Heart left ventricle (tissue), 16 donors: ENCODE data around the gene PHF21A. TPM values are rescaled to one million over a fixed set of nuclear protein-coding genes. Genes with fewer than 3 reads are reported as not detected.

Experiments
- ATAC-seq, 4 donors: fragments of 200-7000 bp; cut with Tn5 transposase; one replicate each; pipeline ENCODE4 v1.9.1; 2020 to 2022; ENCODE audit warnings: moderate library complexity in 4 of 4, mild to moderate bottlenecking in 3 of 4, moderate number of reproducible peaks in 1 of 4
- DNase-seq, 5 donors: peaks; one replicate each; pipeline ENCODE4 v3.0.0-alpha.2; 2020
- H3K27ac ChIP-seq, 12 donors: fragments of 200-600 bp; sonication (generic) in 4 of 12; one replicate each; pipeline versions ENCODE4 v1.5.0 to v1.8.0; 2016 to 2022; ENCODE audit warnings: mild to moderate bottlenecking in 2 of 12
- H3K27me3 ChIP-seq, 9 donors: fragments of 200-600 bp; sonication (generic) in 2 of 9; one replicate each; pipeline versions ENCODE4 v1.5.1 to v1.8.0; 2016 to 2022; ENCODE audit warnings: mild to moderate bottlenecking in 3 of 9
- H3K36me3 ChIP-seq, 9 donors: fragments of 200-600 bp; sonication (generic) in 2 of 9; one replicate each; pipeline versions ENCODE4 v1.5.0 to v1.8.0; 2018 to 2022; ENCODE audit warnings: mild to moderate bottlenecking in 2 of 9
- H3K4me1 ChIP-seq, 12 donors: fragments of 200-600 bp; sonication (generic) in 4 of 12; one replicate each; pipeline versions ENCODE4 v1.5.0 to v1.8.0; 2016 to 2022; ENCODE audit warnings: mild to moderate bottlenecking in 3 of 12
- H3K4me3 ChIP-seq, 12 donors: fragments of 200-600 bp; sonication (generic) in 4 of 12; one replicate each; pipeline versions ENCODE4 v1.5.0 to v1.8.0; 2017 to 2022; ENCODE audit warnings: mild to moderate bottlenecking in 9 of 12, moderate library complexity in 4 of 12
- H3K9me3 ChIP-seq, 12 donors: fragments of 200-600 bp; sonication (generic) in 4 of 12; one replicate each; pipeline versions ENCODE4 v1.5.0 to v1.8.0; 2016 to 2022; ENCODE audit warnings: mild to moderate bottlenecking in 1 of 12
- POLR2A ChIP-seq, 2 donors: fragments of 450-650 bp; IDR thresholded peaks; one replicate each; pipeline ENCODE4 v1.6.1; 2017; ENCODE audit warnings: antibody characterized with exemption in 2 of 2, mild to moderate bottlenecking in 2 of 2, moderate library complexity in 2 of 2
- WGBS, 4 donors: extraction: QIAGEN DNeasy Blood & Tissue Kit in 2 of 4; methylation state at CpG; one replicate each; pipeline versions ENCODE4 v1.1.5 to v1.1.7; 2013 to 2018; 5-methylcytosine and 5-hydroxymethylcytosine counted together
- intact Hi-C, 10 donors: fragments of 100-400 bp; cut with DNase I; formaldehyde crosslinking; loops; one replicate each; pipeline versions ENCODE4 v1.11.1 to v1.14.2; 2022
- polyA plus RNA-seq, 2 donors: library from polyadenylated mRNA; stranded (reverse); fragments of 200-250 nt; gene quantifications; one replicate each; pipeline ENCODE4 v1.2.3, GENCODE V29; 2013
- total RNA-seq, 9 donors: library from RNA; depleted of rRNA in 2 of 9; stranded (reverse); fragments of >200 nt in 2 of 9; fragmentation: NEBNext Ultra II Directional in 3 of 9; extraction: Animal tissue kit (Norgen Biotek cat#: 25700) in 3 of 9; gene quantifications; one replicate each; pipeline versions ENCODE4 v1.1.0 to v1.2.4, GENCODE V29; 2016 to 2023
- TF ChIP-seq, protein P1 (sequence below), 12 donors: fragments of 200-600 bp; sonication (generic) in 4 of 12; IDR thresholded peaks; one replicate each; pipeline versions ENCODE4 v1.5.0 to v1.8.0; 2018 to 2022; ENCODE audit warnings: antibody characterized with exemption in 12 of 12, mild to moderate bottlenecking in 5 of 12
- donor health status: ischemic (EF 13 %, LVEDD 7.1; RV severe dilation, severe dysfunction).
- donor health status: healthy with polysubstance abuse.
- donor health status: DM: no; HTN: yes; CAD: no.
- donor health status: DM: no; HTN: no; CAD: no.
- donor health status: ischemic (EF 25% LVEDD 6.9; RV normal size, moderate dysfunction).
- donor health status: ischemic (EF 25% LVEDD 5.7; RV mildly dilated, moderate dysfunction).
- donor health status: healthy.
- donor health status: DM: yes; HTN: yes; CAD: no.
- donor health status: ischemic (EF 35%, LVEDD 5.7; RV mildly dilated, moderate dysfunction).
- donor health status: nonischemic (EF 11% LVEDD 7.7; RV severe dilation, severe dysfunction).
- donor health status: DM: yes; HTN: yes; CAD: no.
- donor health status: PGD.
- donor health status: ischemic (EF 29% LVEDD 5.4; RV normal size, mild dysfunction).
- donor health status: nonischemic (EF 23%, LVEDD 6.1; RV moderate dilation, normal function).

The PHF21A gene
- total and polyA plus RNA-seq, 11 donors, result 16.5 to 45.9 (median 36.1) TPM

DNA sequence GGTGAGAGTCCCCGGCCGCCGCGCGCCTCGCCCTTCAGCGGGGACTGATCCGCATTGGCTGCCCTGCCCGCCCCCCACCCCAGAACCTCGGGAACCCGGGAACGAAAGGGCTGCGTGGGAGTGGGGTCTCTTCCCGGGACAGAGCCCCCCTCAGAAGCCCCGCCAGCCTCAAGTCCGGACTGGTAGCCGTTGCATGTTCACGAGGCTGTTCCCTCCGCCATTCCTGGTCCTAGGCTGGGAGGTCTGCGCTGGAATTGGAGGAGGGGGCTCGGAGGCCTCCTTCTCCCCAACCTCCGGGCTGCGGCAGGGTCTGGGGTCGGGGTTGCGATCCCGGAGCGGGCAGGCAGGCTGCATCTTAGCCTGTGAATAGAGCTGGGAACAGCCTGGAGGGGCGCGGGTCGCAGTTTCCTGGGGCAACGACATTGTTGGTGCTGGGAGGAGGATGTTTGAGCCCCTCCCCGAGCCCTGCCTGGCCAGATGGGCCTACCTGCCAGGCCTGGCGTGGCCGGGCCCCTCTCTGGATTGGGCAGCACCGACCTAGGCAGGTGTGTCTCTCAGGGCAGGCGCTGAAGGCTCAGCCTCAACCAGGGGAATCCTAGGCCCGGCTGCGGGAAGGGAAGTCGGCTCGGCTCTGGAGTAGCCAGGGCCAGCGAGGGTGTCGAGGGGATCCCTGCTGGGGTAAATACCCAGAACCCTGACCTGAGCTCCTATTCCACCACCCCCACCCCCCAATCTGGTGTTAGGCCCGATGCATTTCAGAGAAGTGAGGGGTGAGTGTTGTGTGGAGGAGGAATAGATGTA lies 235.1 kb downstream of the PHF21A start:
- no peak for ATAC-seq
- Histone ChIP-seq H3K4me3 (peak overlapping the region in 11 of 12 donors; percentile 28 to 66 (median 51)), H3K27ac (no peak overlapping the region), H3K27me3 (peaks cover 0 to 3% (median 0%) of the 10 kb centered on the region in 9 donors), H3K4me1 (peaks cover 0 to 17% (median 7%) of the 10 kb centered on the region in 12 donors), H3K36me3 (peaks cover 0 to 20% (median 15%) of the 10 kb centered on the region in 9 donors), H3K9me3 (no peaks in the 10 kb centered on the region)
- intact Hi-C loops, result no loop called here
- 15 to 24% (median 23%) methylated on average over 28 to 43 of the region's 43 CpGs for WGBS, 4 donors
- no peak for DNase-seq
- TF ChIP-seq, protein P1, sequence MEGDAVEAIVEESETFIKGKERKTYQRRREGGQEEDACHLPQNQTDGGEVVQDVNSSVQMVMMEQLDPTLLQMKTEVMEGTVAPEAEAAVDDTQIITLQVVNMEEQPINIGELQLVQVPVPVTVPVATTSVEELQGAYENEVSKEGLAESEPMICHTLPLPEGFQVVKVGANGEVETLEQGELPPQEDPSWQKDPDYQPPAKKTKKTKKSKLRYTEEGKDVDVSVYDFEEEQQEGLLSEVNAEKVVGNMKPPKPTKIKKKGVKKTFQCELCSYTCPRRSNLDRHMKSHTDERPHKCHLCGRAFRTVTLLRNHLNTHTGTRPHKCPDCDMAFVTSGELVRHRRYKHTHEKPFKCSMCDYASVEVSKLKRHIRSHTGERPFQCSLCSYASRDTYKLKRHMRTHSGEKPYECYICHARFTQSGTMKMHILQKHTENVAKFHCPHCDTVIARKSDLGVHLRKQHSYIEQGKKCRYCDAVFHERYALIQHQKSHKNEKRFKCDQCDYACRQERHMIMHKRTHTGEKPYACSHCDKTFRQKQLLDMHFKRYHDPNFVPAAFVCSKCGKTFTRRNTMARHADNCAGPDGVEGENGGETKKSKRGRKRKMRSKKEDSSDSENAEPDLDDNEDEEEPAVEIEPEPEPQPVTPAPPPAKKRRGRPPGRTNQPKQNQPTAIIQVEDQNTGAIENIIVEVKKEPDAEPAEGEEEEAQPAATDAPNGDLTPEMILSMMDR (IDR thresholded peaks at IDR 0.05), result no peak
- no peak for TF ChIP-seq POLR2A (IDR thresholded peaks at IDR 0.05)

DNA sequence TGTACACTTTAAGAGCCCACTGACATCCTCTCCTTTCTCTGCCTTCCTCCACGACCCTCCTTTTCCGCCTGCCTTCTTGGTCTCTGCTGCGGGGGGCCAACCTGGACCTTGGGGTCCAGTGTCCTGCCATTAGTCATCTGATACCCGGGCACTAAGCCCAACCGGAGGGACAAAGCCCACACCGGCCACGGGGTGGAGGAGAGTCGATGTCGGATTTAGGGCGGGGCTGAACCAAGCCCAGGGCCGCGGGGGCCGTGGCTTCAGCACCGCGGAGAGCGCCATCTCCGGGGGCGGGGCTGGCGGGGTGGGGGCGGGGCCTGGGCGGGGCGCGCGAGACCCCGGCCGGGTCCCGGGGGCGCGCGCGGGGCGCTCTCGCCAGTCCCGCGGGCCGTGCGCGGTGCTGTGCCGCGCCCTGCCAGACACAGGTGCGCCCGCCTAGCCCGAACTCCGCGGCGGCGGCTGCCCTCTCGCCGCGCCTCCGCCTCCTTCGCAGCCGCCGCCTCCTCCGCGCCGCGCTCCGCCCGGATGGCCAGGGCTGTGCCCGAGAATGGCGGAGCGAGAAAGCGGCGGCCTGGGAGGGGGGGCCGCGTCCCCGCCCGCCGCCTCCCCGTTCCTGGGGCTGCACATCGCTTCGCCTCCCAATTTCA lies 235.9 kb downstream of the PHF21A start, which contains the start of gene MAPK8IP1:
Gene MAPK8IP1, plus strand, starts transcription at position 378 of the 647 bp plus-strand sequence. Its CDS starts 170 bp downstream, at position 548.
- H3K9me3 ChIP-seq, result no peaks in the 10 kb centered on the region
- ATAC-seq (peak; percentile 53 to 80 (median 66)), DNase-seq (peak in 4 of 5 donors; percentile 55 to 65 (median 57))
- 1 to 8% (median 2%) methylated on average over 15 to 73 of the region's 73 CpGs for WGBS, 4 donors
- no peak within 1 kb of the TSS for H3K27ac ChIP-seq
- H3K36me3 ChIP-seq, result peaks cover 2 to 27% (median 22%) of the 10 kb centered on the region in 9 donors
- intact Hi-C loops, result no loop called here
- H3K4me1 ChIP-seq, result peaks cover 0 to 24% (median 8%) of the 10 kb centered on the region in 12 donors
- H3K4me3 ChIP-seq, result peak within 1 kb of the TSS in 11 of 12 donors; percentile 28 to 66 (median 51)
- H3K27me3 ChIP-seq, result peaks cover 0 to 3% (median 0%) of the 10 kb centered on the region in 9 donors
- no peak for TF ChIP-seq POLR2A (IDR thresholded peaks at IDR 0.05)

GRCh38 chr11:45884596-45885185 lies 236.6 kb downstream of the PHF21A start:
- no peak for DNase-seq
- intact Hi-C loops, result no loop called here
- Histone ChIP-seq H3K4me1 (peaks cover 0 to 24% (median 8%) of the 10 kb centered on the region in 12 donors), H3K36me3 (peaks cover 3 to 35% (median 30%) of the 10 kb centered on the region in 9 donors), H3K4me3 (peak overlapping the region in 2 of 12 donors; percentile 51 to 58), H3K9me3 (no peaks in the 10 kb centered on the region), H3K27me3 (peaks cover 0 to 3% (median 0%) of the 10 kb centered on the region in 9 donors), H3K27ac (no peak overlapping the region)
- WGBS, 4 donors, result 85 to 92% (median 90%) methylated on average over 10 of the region's 10 CpGs
- no peak for ATAC-seq
- no peak for TF ChIP-seq POLR2A (IDR thresholded peaks at IDR 0.05)

Other genes with a start within 250 kb of the PHF21A start
- 1 to 10 TPM; 5.0 to 8.0 (median 7.6) TPM for gene MAPK8IP1, start 235.8 kb downstream of the PHF21A start, total RNA-seq
- 1 to 10 TPM; 2.4 to 3.1 TPM for gene MAPK8IP1, start 235.8 kb downstream of the PHF21A start, polyA plus RNA-seq
- gene FREY1, start 214.2 kb downstream of the PHF21A start, total RNA-seq, result under 1 TPM in 4 of 9 donors, not detected in 5; 0.37 to 1.00 (median 0.46) TPM
- under 1 TPM; 0.40 to 0.46 TPM for gene FREY1, start 214.2 kb downstream of the PHF21A start, polyA plus RNA-seq
- 10 to 100 TPM; 10.4 to 20.0 (median 14.6) TPM for gene PEX16, start 203.6 kb downstream of the PHF21A start, total RNA-seq
- 10 to 100 TPM; 16.3 to 22.8 TPM for gene PEX16, start 203.6 kb downstream of the PHF21A start, polyA plus RNA-seq
- gene LARGE2, start 198.8 kb downstream of the PHF21A start, total RNA-seq, result under 1 TPM in 1 of 9 donors, not detected in 8; 0.88 TPM
- under 1 TPM in 1 of 2 donors, not detected in 1; 0.17 TPM for gene LARGE2, start 198.8 kb downstream of the PHF21A start, polyA plus RNA-seq
- 10 to 100 TPM; 15.5 to 31.9 (median 23.3) TPM for gene CREB3L1, start 156.2 kb upstream of the PHF21A start, total RNA-seq
- 10 to 100 TPM in 1 of 2 donors, 1 to 10 TPM in 1; 7.4 to 30.9 TPM for gene CREB3L1, start 156.2 kb upstream of the PHF21A start, polyA plus RNA-seq
- 100 to 1,000 TPM in 1 of 9 donors, 10 to 100 TPM in 8; 57.9 to 114 (median 62.5) TPM for gene DGKZ, start 226.0 kb upstream of the PHF21A start, total RNA-seq
- 10 to 100 TPM; 41.7 to 59.5 TPM for gene DGKZ, start 226.0 kb upstream of the PHF21A start, polyA plus RNA-seq